Liver (tissue), 9 donors: Measurements from ENCODE around the gene STXBP6. TPM values are rescaled to one million over a fixed set of nuclear protein-coding genes. Genes with fewer than 3 reads are reported as not detected.

Experiments
- DNase-seq: peaks from one replicate; pipeline ENCODE4 v3.0.0-alpha.2; 2017; ENCODE audit warnings: low spot score
- H3K27ac ChIP-seq, 2 donors: one replicate each; pipeline ENCODE4 v1.7.0; 2013; ENCODE audit warnings: inconsistent platforms in 2 of 2, low read length in 2 of 2, control low read depth in 1 of 2, low read depth in 1 of 2, mild to moderate bottlenecking in 1 of 2
- H3K27me3 ChIP-seq, 4 donors: one replicate each; pipeline versions ENCODE4 v1.6.1 to v1.7.0; 2013; ENCODE audit warnings: low read length in 3 of 4, inconsistent platforms in 1 of 4, mild to moderate bottlenecking in 1 of 4, moderate library complexity in 1 of 4; ENCODE audit not compliant: control insufficient read depth in 4 of 4, insufficient read depth in 4 of 4
- H3K36me3 ChIP-seq, 4 donors: one replicate each; pipeline versions ENCODE4 v1.6.1 to v1.7.0; 2013; ENCODE audit warnings: low read length in 3 of 4, mild to moderate bottlenecking in 3 of 4, low read depth in 1 of 4, moderate library complexity in 1 of 4; ENCODE audit not compliant: control insufficient read depth in 4 of 4, insufficient read depth in 3 of 4
- H3K4me1 ChIP-seq, 4 donors: one replicate each; pipeline versions ENCODE4 v1.6.1 to v1.7.0; 2013; ENCODE audit warnings: low read length in 3 of 4, mild to moderate bottlenecking in 3 of 4, moderate library complexity in 1 of 4; ENCODE audit not compliant: control insufficient read depth in 4 of 4, insufficient read depth in 4 of 4
- H3K4me3 ChIP-seq, 3 donors: one replicate each; pipeline versions ENCODE4 v1.6.1 to v1.7.0; 2013; ENCODE audit warnings: low read length in 3 of 3, control low read depth in 1 of 3, low read depth in 1 of 3, mild to moderate bottlenecking in 1 of 3
- H3K9ac ChIP-seq, 2 donors: one replicate each; pipeline ENCODE4 v1.7.0; 2013; ENCODE audit warnings: low read length in 2 of 2, mild to moderate bottlenecking in 2 of 2, moderate library complexity in 2 of 2, control low read depth in 1 of 2, low read depth in 1 of 2
- H3K9me3 ChIP-seq, 4 donors: one replicate each; pipeline versions ENCODE4 v1.6.1 to v1.7.0; 2013; ENCODE audit warnings: low read length in 3 of 4; ENCODE audit not compliant: control insufficient read depth in 4 of 4
- EGR1 ChIP-seq, 2 donors: IDR thresholded peaks; 2 replicates each; pipeline ENCODE4 v1.6.1; 2016 to 2018; ENCODE audit warnings: antibody characterized with exemption in 2 of 2, low read depth in 2 of 2
- FOXA1 ChIP-seq: IDR thresholded peaks from 2 replicates; pipeline ENCODE4 v1.6.1; 2016; ENCODE audit warnings: antibody characterized with exemption
- FOXA2 ChIP-seq: IDR thresholded peaks from 2 replicates; pipeline ENCODE4 v1.6.1; 2016; ENCODE audit warnings: antibody characterized with exemption
- GABPA ChIP-seq, 2 donors: IDR thresholded peaks in 1 of 2; conservative IDR thresholded peaks in 1 of 2; 2 replicates each; pipeline ENCODE4 v1.6.1; 2016; ENCODE audit warnings: antibody characterized with exemption in 2 of 2, mild to moderate bottlenecking in 1 of 2, moderate library complexity in 1 of 2
- JUND ChIP-seq, 2 donors: IDR thresholded peaks; 2 replicates each; pipeline ENCODE4 v1.6.1; 2016; ENCODE audit warnings: antibody characterized with exemption in 2 of 2
- NR2F2 ChIP-seq: IDR thresholded peaks from 2 replicates; pipeline ENCODE4 v1.6.1; 2016; ENCODE audit warnings: antibody characterized with exemption
- RAD21 ChIP-seq, 2 donors: IDR thresholded peaks; 2 replicates each; pipeline ENCODE4 v1.6.1; 2016; ENCODE audit warnings: antibody characterized with exemption in 2 of 2, mild to moderate bottlenecking in 2 of 2
- RXRA ChIP-seq, 2 donors: IDR thresholded peaks; 2 replicates each; pipeline ENCODE4 v1.6.1; 2017 to 2018; ENCODE audit warnings: antibody characterized with exemption in 2 of 2, mild to moderate bottlenecking in 1 of 2
- SP1 ChIP-seq: IDR thresholded peaks from 2 replicates; pipeline ENCODE4 v1.6.1; 2018; ENCODE audit warnings: antibody characterized with exemption, mild to moderate bottlenecking
- YY1 ChIP-seq: IDR thresholded peaks from 2 replicates; pipeline ENCODE4 v1.6.1; 2016; ENCODE audit warnings: antibody characterized with exemption, mild to moderate bottlenecking
- WGBS: extraction: QIAGEN DNeasy Blood & Tissue Kit; methylation state at CpG from one replicate; pipeline ENCODE4 v1.1.7; 2013; 5-methylcytosine and 5-hydroxymethylcytosine counted together
- polyA plus RNA-seq, 2 donors: library from polyadenylated mRNA; stranded (reverse) in 1 of 2; unstranded in 1 of 2; fragments of 200-250 nt in 1 of 2; fragments of >200 nt in 1 of 2; fragmentation: Nextera tagmentation in 1 of 2; extraction: Ambion mirVana in 1 of 2; gene quantifications; one replicate each; pipeline versions ENCODE4 v1.2.1 to v1.2.3, GENCODE V29; 2013 to 2015
- total RNA-seq, 2 donors: library from RNA; depleted of rRNA; stranded (reverse); fragments of >200 nt; gene quantifications; one replicate each; pipeline ENCODE4 v1.2.3, GENCODE V29; 2014
- TF ChIP-seq, protein P1 (sequence below): IDR thresholded peaks from 2 replicates; pipeline ENCODE4 v1.6.1; 2016; ENCODE audit warnings: antibody characterized with exemption
- TF ChIP-seq, protein P2 (sequence below): IDR thresholded peaks from 2 replicates; pipeline ENCODE4 v1.6.1; 2016; ENCODE audit warnings: antibody characterized with exemption
- TF ChIP-seq, protein P3 (sequence below): fragments of 150-350 bp; IDR thresholded peaks from 2 replicates; pipeline ENCODE4 v1.5.1; 2017; ENCODE audit warnings: improper control_type of control experiment, low read depth, low read length; ENCODE audit not compliant: missing input control
- TF ChIP-seq, protein P4 (sequence below): IDR thresholded peaks from 2 replicates; pipeline ENCODE4 v1.6.1; 2016; ENCODE audit warnings: antibody characterized with exemption
- TF ChIP-seq, protein P5 (sequence below): IDR thresholded peaks from 2 replicates; pipeline ENCODE4 v1.6.1; 2016; ENCODE audit warnings: antibody characterized with exemption, mild to moderate bottlenecking
- donor health status: healthy.
- donor health status: healthy.
- donor health status: healthy.
- donor health status: healthy.
- donor health status: healthy.

Gene STXBP6
- total and polyA plus RNA-seq, 4 donors, result 1.4 to 3.8 (median 1.8) TPM

DNA sequence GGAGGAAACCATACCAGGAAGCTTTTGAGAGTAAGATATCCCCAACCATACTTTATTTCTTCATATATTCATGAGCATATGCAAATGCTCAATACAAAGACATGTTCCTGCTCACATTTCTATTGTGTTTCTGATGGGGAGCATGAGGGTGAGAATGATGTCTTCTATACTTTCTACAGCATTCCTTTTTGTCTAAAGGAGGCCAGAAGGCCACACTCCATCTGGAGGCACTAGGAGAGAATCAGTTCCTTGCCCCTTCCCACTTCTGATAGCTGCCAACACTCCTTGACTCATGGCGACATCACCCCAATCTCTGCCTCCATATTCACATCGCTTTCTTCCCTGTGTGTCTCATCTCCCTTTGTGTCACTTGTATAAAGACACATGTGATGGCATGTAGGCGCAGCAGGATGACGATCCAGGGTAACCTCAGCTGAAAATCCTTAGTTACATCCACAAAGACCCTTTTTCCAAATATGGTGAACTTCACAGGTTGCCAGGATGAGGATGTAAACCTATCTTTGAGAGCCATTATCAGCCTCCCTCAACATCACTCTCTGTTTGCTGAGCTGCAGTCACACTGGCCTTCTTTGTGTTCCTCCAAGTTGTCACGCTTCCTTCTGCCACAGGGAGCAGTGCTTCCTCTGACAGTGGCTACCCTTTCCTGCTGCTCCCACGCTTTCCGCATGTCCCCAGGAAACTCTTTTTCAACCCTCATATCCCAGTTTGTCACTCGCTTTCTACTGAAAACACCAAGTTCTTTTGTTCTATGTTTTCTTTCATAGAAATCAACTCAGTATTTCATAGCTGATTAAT lies 96.9 kb downstream of the STXBP6 start:
- no peaks in the 10 kb centered on the region for H3K4me1 ChIP-seq
- H3K27me3 ChIP-seq, result no peaks in the 10 kb centered on the region
- WGBS, result 89% methylated on average over 8 of the region's 8 CpGs
- no peak overlapping the region for H3K4me3 ChIP-seq
- H3K9ac ChIP-seq, result no peak overlapping the region
- DNase-seq, result no peak
- no peaks in the 10 kb centered on the region for H3K36me3 ChIP-seq
- H3K27ac ChIP-seq, result no peak overlapping the region
- H3K9me3 ChIP-seq, result no peaks in the 10 kb centered on the region
- TF ChIP-seq FOXA1 (no peak), SP1 (no peak), RAD21 (IDR thresholded peaks at IDR 0.05) (peak in 1 of 2 donors; percentile 22), YY1 (no peak), JUND (IDR thresholded peaks at IDR 0.05) (no peak)
- TF ChIP-seq, protein P1, sequence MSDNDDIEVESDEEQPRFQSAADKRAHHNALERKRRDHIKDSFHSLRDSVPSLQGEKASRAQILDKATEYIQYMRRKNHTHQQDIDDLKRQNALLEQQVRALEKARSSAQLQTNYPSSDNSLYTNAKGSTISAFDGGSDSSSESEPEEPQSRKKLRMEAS, result no peak
- TF ChIP-seq, protein P2, sequence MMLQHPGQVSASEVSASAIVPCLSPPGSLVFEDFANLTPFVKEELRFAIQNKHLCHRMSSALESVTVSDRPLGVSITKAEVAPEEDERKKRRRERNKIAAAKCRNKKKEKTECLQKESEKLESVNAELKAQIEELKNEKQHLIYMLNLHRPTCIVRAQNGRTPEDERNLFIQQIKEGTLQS, result no peak
- TF ChIP-seq, protein P3, sequence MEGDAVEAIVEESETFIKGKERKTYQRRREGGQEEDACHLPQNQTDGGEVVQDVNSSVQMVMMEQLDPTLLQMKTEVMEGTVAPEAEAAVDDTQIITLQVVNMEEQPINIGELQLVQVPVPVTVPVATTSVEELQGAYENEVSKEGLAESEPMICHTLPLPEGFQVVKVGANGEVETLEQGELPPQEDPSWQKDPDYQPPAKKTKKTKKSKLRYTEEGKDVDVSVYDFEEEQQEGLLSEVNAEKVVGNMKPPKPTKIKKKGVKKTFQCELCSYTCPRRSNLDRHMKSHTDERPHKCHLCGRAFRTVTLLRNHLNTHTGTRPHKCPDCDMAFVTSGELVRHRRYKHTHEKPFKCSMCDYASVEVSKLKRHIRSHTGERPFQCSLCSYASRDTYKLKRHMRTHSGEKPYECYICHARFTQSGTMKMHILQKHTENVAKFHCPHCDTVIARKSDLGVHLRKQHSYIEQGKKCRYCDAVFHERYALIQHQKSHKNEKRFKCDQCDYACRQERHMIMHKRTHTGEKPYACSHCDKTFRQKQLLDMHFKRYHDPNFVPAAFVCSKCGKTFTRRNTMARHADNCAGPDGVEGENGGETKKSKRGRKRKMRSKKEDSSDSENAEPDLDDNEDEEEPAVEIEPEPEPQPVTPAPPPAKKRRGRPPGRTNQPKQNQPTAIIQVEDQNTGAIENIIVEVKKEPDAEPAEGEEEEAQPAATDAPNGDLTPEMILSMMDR, result peak; percentile 15

DNA sequence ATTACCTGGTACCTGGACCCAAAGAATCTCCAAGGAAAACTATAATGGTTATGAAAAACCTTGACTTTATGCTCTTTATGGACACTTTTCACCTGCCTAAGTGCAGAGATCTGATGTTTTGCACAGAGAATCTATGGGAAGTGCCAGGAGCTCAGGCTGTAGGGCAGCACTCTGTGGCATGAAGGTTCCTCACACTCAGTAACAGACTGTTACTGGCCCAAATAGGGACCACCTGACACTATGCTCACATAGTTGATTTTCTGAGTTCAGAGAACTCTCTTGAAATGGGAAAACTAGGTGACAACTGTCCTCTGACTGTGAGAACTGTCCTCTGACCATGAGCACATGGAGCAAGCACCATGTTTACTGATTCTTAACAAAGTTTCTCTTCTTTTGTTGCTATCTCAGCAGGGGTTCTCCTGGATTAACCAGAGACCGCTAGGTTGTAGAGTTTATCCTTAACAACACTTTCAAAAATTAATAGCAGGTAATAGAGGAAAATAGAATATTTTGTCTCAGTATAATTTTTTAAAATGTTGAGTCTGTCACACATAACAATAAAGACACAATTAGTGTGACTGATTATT lies 101.6 kb downstream of the STXBP6 start:
- H3K27ac ChIP-seq, result no peak overlapping the region
- no peak overlapping the region for H3K4me3 ChIP-seq
- TF ChIP-seq NR2F2 (no peak), SP1 (no peak), FOXA2 (no peak), RXRA (IDR thresholded peaks at IDR 0.05) (no peak), EGR1 (IDR thresholded peaks at IDR 0.05; ENCODE audit: low read depth in 2 of 2) (no peak), JUND (IDR thresholded peaks at IDR 0.05) (no peak), RAD21 (IDR thresholded peaks at IDR 0.05) (no peak), GABPA (IDR thresholded peaks at IDR 0.05 in 1 of 2, conservative IDR thresholded peaks at IDR 0.05 in 1 of 2) (no peak), YY1 (no peak)
- TF ChIP-seq, protein P3, result no peak
- TF ChIP-seq, protein P2, result no peak
- TF ChIP-seq, protein P4, sequence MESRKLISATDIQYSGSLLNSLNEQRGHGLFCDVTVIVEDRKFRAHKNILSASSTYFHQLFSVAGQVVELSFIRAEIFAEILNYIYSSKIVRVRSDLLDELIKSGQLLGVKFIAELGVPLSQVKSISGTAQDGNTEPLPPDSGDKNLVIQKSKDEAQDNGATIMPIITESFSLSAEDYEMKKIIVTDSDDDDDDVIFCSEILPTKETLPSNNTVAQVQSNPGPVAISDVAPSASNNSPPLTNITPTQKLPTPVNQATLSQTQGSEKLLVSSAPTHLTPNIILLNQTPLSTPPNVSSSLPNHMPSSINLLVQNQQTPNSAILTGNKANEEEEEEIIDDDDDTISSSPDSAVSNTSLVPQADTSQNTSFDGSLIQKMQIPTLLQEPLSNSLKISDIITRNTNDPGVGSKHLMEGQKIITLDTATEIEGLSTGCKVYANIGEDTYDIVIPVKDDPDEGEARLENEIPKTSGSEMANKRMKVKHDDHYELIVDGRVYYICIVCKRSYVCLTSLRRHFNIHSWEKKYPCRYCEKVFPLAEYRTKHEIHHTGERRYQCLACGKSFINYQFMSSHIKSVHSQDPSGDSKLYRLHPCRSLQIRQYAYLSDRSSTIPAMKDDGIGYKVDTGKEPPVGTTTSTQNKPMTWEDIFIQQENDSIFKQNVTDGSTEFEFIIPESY, result no peak
- TF ChIP-seq, protein P5, sequence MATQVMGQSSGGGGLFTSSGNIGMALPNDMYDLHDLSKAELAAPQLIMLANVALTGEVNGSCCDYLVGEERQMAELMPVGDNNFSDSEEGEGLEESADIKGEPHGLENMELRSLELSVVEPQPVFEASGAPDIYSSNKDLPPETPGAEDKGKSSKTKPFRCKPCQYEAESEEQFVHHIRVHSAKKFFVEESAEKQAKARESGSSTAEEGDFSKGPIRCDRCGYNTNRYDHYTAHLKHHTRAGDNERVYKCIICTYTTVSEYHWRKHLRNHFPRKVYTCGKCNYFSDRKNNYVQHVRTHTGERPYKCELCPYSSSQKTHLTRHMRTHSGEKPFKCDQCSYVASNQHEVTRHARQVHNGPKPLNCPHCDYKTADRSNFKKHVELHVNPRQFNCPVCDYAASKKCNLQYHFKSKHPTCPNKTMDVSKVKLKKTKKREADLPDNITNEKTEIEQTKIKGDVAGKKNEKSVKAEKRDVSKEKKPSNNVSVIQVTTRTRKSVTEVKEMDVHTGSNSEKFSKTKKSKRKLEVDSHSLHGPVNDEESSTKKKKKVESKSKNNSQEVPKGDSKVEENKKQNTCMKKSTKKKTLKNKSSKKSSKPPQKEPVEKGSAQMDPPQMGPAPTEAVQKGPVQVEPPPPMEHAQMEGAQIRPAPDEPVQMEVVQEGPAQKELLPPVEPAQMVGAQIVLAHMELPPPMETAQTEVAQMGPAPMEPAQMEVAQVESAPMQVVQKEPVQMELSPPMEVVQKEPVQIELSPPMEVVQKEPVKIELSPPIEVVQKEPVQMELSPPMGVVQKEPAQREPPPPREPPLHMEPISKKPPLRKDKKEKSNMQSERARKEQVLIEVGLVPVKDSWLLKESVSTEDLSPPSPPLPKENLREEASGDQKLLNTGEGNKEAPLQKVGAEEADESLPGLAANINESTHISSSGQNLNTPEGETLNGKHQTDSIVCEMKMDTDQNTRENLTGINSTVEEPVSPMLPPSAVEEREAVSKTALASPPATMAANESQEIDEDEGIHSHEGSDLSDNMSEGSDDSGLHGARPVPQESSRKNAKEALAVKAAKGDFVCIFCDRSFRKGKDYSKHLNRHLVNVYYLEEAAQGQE, result no peak
- TF ChIP-seq, protein P1, result no peak
- no peaks in the 10 kb centered on the region for H3K9me3 ChIP-seq
- 97% methylated on average over 1 of the region's 1 CpG for WGBS
- DNase-seq, result no peak
- no peaks in the 10 kb centered on the region for H3K4me1 ChIP-seq
- H3K9ac ChIP-seq, result no peak overlapping the region
- H3K36me3 ChIP-seq, result no peaks in the 10 kb centered on the region
- no peaks in the 10 kb centered on the region for H3K27me3 ChIP-seq
